Measurements from ENCODE around the gene DPP8.

The DPP8 gene

GRCh38 chr15:65509321-65509720, 8.2 kb downstream of the DPP8 start:
- no peak for DNase-seq (ENCODE audit: extremely low read depth, insufficient read length)
- Histone ChIP-seq H3K36me3 (ENCODE audit: control insufficient read depth, insufficient read depth, low read length) (peaks cover 10% of the 10 kb centered on the region), H3K4me3 (replicated peaks; ENCODE audit: low read depth, low read length) (no peak overlapping the region), H3K27me3 (replicated peaks; ENCODE audit: control insufficient read depth, insufficient read depth, low read length) (no peaks in the 10 kb centered on the region)
- TF ChIP-seq, protein P1, sequence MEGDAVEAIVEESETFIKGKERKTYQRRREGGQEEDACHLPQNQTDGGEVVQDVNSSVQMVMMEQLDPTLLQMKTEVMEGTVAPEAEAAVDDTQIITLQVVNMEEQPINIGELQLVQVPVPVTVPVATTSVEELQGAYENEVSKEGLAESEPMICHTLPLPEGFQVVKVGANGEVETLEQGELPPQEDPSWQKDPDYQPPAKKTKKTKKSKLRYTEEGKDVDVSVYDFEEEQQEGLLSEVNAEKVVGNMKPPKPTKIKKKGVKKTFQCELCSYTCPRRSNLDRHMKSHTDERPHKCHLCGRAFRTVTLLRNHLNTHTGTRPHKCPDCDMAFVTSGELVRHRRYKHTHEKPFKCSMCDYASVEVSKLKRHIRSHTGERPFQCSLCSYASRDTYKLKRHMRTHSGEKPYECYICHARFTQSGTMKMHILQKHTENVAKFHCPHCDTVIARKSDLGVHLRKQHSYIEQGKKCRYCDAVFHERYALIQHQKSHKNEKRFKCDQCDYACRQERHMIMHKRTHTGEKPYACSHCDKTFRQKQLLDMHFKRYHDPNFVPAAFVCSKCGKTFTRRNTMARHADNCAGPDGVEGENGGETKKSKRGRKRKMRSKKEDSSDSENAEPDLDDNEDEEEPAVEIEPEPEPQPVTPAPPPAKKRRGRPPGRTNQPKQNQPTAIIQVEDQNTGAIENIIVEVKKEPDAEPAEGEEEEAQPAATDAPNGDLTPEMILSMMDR (IDR thresholded peaks at IDR 0.05; ENCODE audit: insufficient read depth, low read length, poor library complexity, severe bottlenecking), result no peak

GRCh38 chr15:65494076-65494475, 23.4 kb downstream of the DPP8 start:
- DNase-seq (ENCODE audit: extremely low read depth, insufficient read length), result no peak
- H3K27me3 ChIP-seq (replicated peaks; ENCODE audit: control insufficient read depth, insufficient read depth, low read length), result no peaks in the 10 kb centered on the region

DNA sequence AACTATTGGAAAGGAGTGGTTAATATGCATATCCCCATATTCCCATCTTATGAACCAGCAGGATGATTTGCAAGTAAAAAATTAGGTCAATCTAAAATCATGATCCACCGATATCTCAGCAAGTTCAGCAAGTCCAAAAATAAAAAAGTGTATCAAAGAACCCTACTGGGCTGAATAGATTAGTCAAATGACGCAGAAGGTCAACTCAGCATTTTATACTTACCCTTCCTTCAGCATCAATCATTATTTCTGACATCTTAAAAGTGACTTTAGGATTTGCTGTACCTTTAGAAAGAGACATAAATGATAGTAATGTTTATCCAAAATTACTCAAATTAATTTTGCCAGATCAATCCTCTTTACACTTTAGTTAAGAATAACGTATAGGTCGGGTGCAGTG, 32.6 kb downstream of the DPP8 start:
- TF ChIP-seq, protein P1 (IDR thresholded peaks at IDR 0.05; ENCODE audit: insufficient read depth, low read length, poor library complexity, severe bottlenecking), result no peak
- no peaks in the 10 kb centered on the region for H3K27me3 ChIP-seq (replicated peaks; ENCODE audit: control insufficient read depth, insufficient read depth, low read length)
- H3K4me3 ChIP-seq (replicated peaks; ENCODE audit: low read depth, low read length), result no peak overlapping the region
- no peak for DNase-seq (ENCODE audit: extremely low read depth, insufficient read length)
- H3K36me3 ChIP-seq (ENCODE audit: control insufficient read depth, insufficient read depth, low read length), result peaks cover 8% of the 10 kb centered on the region

More at GRCh38 chr15:65494076-65494475, 23.4 kb downstream of the DPP8 start:
- TF ChIP-seq, protein P1 (IDR thresholded peaks at IDR 0.05; ENCODE audit: insufficient read depth, low read length, poor library complexity, severe bottlenecking), result no peak
- no peak overlapping the region for H3K4me3 ChIP-seq (replicated peaks; ENCODE audit: low read depth, low read length)
- H3K36me3 ChIP-seq (ENCODE audit: control insufficient read depth, insufficient read depth, low read length), result peaks cover 7% of the 10 kb centered on the region

- DNase-seq (ENCODE audit: extremely low read depth, insufficient read length), result no peak
- no peaks in the 10 kb centered on the region for H3K27me3 ChIP-seq (replicated peaks; ENCODE audit: control insufficient read depth, insufficient read depth, low read length)
- TF ChIP-seq, protein P1 (IDR thresholded peaks at IDR 0.05; ENCODE audit: insufficient read depth, low read length, poor library complexity, severe bottlenecking), result no peak
- H3K4me3 ChIP-seq (replicated peaks; ENCODE audit: low read depth, low read length), result no peak overlapping the region
- peaks cover 15% of the 10 kb centered on the region for H3K36me3 ChIP-seq (ENCODE audit: control insufficient read depth, insufficient read depth, low read length)
These were observed 40.6 kb downstream of the DPP8 start for GRCh38 chr15:65476903-65477302.

DNA sequence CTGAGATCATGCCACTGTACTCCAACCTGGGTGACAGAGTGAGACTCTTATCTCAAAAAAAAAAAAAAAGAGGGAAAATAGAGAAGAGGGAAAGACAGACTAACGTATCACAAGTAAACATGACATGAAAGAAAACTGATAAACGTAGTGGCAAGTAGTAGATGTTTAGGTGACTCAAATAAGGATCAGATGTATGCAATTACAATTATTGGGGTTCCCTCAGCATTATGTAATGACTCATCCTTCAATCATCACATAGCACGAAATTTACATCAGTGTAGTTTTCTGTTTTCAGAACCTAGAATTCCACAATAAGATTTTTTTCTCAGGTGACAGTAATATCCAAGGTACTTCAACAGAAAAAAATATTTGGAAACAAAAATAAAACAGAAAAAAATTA, 46.6 kb downstream of the DPP8 start:
- H3K36me3 ChIP-seq (ENCODE audit: control insufficient read depth, insufficient read depth, low read length), result peaks cover 28% of the 10 kb centered on the region
- no peak overlapping the region for H3K4me3 ChIP-seq (replicated peaks; ENCODE audit: low read depth, low read length)
- H3K27me3 ChIP-seq (replicated peaks; ENCODE audit: control insufficient read depth, insufficient read depth, low read length), result no peaks in the 10 kb centered on the region
- TF ChIP-seq, protein P1 (IDR thresholded peaks at IDR 0.05; ENCODE audit: insufficient read depth, low read length, poor library complexity, severe bottlenecking), result no peak
- no peak for DNase-seq (ENCODE audit: extremely low read depth, insufficient read length)

Data from GM06990 (cell line).